IPS-NIHi7 (cell line): ENCODE measurements around the gene SLU7.

Experiments used
- DNase-seq: peaks from one replicate; pipeline ENCODE4 v3.0.0; 2012; ENCODE audit warnings: mixed read lengths; ENCODE audit errors: extremely low spot score

SLU7 gene

DNA sequence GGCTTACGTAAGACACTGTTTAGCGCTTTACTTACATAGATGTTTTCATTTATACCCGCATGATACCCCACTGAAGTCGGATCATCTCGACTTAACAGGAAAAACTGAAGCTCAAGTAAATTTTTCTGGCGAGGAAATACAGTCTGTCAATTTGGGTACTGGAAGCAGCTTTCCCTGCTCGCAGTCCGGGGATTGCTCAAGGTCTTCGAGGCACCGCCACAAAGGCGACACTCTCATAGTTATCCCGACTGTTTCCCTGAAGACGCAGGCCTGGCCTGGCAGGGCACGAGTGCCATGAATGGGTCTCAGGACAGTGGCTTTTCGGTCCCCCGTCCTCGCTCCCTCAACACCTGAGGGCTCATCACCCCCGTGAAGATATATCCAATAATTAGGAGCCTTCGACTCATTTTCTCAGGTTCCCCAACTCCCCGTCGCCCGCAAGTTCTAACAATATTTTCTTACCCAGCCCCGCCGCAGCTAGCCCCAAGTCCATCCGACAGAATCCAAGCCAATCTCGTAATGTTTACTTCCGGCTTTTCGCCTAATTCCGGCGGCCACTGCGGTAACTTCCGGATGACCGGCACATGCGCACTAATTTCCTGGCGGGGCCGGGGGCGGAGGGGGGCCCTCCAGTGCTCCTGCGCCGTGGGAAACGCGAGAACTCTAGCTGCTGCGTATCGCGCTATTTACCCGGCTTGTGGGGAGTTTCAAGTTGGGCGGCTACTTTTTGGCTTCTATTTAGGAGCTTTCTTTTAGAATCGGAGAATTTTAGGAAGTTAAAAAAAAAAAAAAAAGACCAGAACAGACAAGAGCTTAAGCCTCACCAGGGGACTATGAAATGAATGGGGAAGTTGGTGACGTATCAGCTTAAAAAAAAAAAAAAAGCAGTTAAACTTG, at the start of gene SLU7:
SLU7 (minus strand) TSS at position 521 of the 897 bp plus-strand sequence. CDS start 3,787 bp downstream, outside the sequence.
- peak; percentile 95 for DNase-seq

DNA sequence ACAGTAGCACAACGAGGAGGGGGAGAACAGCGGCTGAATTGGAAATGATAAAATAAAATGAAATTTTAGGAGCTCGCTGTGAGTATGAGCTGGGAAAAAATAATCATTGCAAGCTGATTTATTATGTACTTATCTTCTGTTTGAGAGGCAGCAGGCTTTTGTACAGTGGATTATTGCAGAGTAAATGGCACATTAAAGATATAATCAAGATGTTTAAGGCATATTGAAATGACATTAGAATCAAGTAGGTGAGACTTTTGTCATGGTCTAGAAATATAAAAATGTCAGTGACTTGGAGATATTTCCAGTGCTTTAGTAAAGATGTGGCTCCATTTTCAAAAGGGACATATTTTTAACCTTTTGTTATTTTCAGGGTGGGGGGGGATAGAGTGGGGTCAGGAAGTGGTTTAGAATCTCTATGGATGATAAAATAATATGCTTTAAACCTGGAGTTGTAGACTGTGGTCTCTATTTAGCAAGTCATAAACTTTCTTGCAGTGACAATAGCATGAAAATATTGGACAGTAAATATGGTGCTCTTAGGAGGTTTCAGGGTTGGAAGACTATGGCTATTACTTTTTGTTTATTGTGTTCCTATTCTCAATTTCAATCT, 49.6 kb upstream of the SLU7 start:
- DNase-seq, result no peak

DNA sequence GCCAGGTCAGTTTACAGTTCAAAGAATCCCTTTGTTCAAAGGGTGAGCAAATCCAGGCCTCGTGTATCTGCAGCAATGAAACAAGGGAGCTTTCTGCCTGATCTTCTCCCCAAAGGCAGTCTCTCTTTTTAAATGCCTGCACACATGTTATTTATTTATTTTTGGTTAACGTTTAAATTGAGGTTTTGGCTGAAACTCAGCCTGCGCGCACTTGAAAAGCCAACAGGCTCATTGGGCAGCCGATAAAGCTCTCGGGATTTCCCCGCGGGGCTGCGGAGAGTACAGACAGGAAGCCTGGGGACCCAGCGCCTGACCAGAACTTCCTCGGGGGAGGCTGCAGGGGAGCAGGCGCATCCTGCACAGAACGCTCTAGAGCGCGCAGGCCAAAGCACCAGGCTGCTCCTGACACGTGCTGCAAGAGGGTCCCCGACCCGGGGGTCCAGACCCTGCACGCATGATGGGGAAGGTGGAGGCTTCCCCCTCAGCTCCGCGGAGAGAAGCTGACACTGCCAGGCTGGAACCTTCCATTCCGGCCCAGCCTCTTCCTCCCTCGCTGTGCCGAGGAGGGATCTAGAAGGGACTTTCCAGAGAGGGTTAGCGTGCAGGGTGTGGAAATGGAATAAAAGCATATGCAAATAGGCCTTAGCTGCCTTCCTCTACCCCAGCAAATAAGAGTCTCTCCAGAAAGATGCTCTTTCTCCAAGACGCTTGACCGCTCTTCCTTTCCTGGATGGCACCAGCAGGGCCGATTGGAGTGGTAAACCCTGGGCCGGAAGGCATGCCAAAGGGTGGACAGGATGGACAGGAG, 48.9 kb upstream of the SLU7 start:
- DNase-seq, result peak; percentile 60

DNA sequence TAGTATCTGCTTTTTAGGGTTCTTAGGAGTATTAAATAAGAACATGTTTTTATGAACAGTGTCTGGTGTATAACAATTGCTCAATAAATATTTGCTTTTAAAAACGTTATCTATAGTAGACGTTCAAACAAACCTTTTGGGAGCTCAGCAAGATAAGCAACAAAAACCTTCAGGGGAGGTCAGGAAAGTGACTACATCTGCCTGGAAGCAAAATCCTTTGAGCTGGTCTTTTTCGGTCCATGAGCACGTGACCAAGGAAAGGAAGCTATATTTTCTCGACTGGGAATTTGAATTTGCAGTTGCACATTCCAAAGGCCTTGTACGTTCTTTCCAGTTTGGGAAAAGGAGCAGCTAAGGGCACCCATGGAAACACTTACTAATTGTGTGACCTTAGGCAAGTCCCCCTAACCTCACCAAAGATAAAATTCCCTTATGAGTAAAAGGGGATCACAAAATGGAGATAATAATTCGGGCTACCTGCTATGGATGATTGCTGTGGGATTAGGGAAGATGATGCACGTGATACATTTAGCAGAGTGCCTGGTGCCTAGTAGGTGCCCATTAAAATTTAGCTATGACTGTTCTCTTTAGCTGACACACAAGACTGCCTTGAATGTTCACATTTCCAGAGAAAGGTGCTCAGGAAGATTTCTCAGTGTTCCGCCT, 48.1 kb upstream of the SLU7 start:
- no peak for DNase-seq

DNA sequence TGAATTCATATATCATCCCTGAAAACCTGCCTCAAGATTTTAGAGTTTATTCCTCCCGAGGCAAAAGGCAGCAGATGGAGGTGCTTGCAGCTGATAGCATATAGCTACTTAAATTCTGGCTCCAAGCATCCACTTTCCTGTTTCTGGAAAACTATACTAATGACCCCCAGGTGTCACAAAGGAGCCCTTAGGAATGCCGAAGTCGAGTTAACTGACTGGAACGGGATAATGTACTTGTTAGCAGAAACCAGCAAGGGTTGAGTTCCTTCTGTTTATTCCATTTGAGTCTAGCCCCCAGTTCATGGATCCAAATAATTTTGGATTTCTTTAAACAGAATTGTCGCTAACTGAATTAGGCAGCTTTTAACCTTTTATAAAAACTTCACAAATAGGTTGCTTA, 47.2 kb upstream of the SLU7 start:
- no peak for DNase-seq

DNA sequence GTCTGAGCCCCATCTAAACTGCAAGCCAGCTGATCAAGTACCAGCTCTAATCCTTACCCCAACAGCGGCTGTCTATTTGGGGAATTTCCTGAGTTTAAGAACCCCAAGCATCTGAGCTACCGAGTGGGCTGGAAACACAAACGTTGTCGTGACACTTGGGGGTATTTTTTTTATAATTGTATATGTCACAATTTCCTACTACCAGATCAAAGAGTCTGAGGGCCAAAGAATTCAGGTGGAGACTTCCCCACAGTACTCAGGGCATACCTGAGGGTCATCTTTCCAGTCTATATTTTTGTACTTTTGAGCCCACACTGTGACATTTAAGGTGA, 45.6 kb upstream of the SLU7 start:
- no peak for DNase-seq

DNA sequence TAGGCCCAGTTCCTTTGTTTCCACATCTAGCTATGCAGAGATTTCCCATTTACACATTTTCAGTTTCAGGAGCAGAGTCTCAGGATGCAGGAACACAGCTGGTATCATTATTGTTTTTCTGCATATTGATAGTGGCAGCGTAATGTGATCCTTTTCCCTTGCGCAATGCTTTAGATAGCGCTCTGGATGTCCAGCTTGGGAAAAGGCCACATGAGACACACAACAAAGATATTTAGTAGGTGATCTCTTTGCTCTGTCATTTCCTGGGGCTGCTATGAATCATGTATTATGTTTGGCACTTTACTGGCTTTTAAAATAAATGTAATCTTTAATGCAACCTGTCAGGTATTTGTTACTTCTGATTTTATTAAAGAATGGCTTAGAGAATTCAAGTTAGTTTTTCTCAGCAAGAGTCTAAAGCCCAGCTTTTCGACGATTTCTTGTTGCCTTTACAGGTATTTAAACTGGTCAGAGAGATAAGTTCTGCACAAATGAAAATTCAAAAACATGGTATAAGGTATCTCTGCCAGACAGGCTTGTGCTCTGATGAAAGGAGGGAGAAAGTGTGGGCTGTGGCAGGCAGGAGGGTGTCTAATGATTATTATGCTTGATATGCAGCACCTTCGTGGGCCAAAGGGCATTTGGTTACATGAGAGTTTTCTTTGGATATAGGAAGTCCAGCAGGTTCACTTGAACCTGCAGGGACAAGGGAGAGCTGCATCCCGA, 45.0 kb upstream of the SLU7 start:
- DNase-seq, result no peak

DNA sequence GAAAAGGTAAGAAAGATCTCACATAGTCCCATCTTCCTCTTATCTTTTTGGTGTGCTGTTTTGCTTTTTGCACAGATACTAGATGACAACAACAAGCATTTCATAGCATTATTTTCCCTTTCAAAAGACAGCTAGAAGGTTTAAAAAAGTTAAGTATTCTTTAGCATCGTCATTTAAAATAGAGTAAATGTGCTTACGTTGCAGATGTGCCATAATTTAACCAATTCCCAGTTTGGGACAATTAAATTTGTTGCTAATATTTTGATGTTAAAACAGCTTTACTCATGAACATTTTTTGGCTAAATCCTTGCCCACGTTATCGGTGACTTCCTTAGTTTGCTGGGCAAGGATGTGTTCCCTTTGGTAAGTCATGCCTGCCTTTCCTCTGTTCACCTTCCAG, 44.3 kb upstream of the SLU7 start:
- no peak for DNase-seq

DNA sequence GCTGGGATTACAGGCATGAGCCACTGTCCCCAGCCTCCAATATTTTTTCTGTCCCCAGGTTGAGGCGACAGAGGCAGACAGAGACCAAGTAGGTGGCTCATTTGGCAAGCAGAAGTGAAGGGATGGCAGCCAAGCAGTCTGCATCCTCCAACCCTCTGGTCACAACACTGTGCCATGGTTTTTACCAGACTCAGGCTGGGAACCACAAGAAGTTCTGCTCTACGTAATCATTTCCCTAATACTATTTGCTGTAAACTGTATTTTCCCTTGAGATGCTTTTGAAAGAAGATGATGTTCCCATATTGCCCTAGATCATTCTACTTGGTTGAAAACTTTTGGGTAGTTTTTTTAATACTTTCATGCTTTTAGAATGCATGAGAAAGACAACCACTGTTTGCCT, 43.3 kb upstream of the SLU7 start:
- no peak for DNase-seq

DNA sequence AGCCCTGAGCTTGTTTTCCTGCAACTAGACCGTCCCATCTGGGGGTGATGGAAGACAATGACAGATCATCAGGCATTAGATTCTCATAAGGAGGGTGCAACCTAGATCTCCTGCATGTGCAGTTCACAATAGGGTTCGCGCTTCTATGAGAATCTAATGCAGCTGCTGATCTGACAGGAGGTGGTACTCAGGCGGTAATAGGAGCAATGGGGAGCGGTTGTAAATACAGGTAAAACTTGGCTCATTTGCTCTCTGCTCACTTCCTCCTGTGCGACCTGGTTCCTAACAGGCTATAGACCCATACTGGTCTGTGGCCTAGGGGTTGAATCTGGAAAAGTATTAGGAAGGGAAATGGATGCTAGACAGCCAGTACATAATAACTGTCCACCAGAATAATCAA, 42.5 kb upstream of the SLU7 start:
- DNase-seq, result no peak

DNA sequence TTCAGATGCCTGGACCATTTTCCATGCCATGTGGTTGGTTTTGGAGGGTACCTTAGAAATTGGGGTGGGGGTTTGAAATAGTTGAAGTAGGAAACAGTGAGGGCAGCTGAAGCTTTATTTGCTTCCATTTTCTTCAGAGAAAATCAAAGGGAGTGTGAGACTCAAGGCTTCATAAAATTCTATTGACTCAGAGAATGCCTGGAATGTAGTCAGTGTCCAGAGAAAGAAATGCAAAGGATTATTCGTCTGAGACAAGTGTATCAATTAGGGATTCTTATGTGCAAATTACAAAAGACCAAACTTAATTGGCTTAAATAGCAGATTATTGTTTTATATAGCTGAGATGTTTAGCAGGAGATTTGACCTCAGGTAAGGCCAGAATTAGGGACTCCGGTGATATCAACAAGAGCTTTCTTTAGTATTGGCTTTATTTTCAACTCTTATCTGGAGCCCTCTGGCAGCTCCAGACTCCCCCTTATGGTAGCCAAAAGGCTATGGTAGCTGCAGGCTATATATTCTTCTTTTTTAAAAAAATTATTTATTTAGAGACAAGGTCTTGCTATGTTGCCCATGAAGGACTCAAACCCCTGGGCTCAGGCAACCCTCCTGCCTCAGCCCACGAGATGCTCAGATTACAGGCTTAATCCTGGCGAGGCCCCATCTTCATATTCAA, 41.6 kb upstream of the SLU7 start:
- no peak for DNase-seq

DNA sequence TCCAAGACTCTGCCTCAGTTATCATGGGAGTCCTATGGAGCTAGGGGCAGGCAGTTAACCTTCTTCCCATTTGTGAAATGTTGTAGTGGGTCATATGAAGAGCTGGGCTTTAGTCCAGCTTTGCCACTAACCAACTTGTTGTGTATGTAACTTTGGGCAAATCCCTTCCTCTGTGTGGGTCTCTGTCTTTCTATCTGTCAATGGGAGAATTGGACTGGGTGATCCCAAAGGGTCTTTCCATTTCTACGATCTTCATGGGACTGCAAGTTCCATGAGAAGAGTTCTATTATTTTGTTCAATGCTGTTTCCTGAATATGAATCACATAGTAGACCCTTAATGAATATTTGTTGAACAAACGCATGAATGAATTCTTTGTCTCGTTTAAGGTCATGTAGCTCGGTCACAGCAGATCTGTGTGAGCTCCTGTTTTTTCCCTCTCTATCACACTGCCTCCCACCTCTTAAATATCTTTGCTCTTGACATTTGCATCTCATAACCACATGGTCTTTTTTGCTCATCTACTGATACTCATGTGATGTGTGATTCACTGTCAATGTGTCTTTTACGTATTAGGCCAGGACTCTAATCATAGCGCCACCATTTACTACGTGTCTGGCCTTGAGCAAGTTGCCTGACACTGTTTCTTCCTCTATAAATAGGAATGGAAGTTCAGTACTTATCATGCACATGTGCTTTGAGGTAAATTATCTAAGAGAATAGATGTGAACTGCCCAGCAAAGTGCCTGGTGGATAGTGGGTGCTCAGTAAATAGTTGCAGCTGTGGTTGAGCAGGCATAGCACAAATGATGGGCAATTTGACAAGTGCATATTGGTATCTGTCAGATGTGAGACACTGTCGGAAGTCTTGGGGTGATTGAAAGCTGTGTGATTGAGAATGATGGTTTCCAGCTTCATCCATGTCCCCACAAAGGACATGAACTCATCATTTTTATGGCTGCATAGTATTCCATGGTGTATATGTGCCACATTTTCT, 40.2 kb upstream of the SLU7 start:
- DNase-seq, result no peak

DNA sequence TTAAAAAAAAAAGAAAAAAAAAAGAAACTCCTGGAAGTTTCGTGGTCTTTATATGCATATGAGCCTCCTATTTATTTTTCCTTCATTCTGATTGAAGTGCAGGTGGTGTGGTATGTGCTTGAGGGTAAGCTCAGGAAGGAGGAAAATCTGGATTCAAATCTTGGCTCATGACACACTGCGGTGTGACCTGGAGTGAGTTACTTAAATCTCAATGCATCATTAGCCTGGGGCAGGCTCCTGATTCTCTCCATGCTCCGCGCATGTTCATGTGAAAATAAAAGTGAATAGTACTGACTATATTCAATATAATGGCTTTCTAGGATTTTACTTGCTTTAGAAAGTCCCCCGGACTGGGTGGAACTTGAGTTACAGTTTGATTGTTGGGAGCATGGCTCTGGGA, 38.4 kb upstream of the SLU7 start:
- no peak for DNase-seq

DNA sequence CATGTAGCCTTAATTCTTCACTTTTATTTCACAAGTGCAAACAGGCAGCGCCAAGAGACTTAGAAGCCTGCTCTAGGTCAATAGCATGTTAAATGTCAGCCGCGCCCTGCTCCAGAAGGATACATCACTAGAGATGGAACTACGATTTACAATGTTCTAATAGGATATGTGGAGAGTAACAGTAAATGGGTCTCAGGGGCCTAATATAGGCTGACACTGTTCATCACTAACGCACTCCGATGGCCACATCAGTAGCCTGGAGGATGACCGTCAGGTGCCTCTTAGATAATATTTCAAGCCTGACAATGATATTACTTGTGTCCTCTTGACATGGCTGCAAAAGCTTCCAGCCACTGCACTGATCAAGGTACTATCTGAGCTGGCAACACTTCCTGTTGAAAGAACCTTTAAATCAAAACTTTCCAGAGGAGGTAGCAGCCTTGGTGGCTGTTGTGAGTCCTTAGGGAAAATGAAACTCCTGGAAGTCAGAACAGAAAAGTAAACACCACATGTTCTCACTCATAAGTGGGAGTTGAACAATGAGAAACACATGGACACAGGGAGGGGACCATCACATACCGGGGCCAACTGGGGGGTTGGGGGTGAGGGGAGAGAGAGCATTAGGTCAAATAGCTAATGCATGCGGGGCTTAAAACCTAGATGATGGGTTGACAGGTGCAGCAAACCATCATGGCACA, 37.7 kb upstream of the SLU7 start:
- DNase-seq, result no peak

DNA sequence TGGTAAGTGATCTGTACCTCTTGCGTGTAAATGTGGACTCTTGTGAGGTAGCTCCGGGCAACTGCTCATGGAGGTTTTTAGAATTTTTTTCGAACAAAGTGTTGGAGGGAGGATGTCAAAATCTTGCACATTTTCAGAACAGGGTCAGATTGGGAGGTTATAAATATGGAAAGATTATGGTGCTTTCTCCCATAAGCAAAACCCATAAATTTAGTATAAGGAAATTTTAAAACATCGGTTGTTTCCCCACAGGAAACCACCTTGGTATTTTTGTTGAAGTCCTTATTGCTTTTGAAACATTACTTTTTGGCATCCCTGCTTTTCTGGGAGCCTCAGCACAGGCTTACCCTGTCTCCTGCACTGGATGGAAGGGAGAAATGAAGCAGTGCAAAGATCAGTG, 36.7 kb upstream of the SLU7 start:
- DNase-seq, result no peak

DNA sequence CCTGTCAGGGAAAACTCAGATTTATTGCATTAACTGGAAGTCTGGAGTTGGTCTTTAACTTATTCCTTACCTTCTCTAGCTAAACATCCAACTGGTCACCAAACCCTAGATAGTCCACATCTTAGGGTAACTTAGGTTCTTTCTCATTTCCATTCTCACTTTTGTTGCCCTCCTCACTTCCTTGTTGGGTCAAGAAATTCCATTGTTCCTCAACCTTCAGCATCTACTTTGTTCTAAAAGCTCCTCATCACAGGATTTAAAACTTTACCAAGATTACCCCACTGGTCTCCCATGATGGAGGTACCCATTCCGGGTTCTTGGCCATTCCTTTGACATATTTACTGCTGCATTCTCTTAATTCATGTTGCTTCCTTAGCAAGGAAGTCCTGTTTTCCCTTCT, 34.9 kb upstream of the SLU7 start:
- no peak for DNase-seq

DNA sequence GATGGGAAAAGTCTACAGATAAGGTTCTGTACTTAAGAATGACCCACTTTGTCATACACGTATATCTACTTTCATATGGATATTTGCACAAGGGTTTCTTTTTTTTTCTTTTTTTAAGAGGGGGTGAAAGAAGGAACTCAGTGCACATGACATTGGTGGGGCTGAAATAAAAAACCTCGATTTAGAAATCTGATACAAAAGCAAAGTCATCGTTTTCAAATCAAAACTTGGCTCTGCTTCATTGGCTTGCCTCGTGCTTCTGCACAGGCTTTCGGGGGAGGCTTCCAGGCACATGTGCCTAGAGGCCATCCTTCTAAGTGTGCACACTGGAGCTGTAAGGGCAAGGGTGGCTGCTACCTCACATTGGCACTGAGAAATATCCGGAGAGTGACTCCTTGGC, 33.9 kb upstream of the SLU7 start:
- no peak for DNase-seq

DNA sequence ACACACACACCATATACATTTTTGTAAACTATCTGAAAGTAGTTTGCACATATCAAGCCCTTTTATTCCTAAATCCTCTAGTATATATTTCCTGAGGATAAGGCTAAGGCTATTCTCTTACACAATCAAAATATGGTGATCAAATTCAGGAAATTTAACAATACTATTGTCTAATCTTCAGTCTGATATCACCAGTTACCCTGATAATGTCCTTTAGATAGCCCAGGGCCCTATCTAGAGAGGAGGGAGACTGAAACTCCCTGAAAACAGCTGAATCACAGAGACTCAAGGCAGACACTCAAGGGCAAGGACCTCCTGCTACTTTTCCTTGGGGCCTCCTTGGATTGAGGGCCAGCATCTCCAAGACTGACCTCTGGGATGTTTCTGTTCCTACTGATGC, 33.2 kb upstream of the SLU7 start:
- DNase-seq, result no peak

DNA sequence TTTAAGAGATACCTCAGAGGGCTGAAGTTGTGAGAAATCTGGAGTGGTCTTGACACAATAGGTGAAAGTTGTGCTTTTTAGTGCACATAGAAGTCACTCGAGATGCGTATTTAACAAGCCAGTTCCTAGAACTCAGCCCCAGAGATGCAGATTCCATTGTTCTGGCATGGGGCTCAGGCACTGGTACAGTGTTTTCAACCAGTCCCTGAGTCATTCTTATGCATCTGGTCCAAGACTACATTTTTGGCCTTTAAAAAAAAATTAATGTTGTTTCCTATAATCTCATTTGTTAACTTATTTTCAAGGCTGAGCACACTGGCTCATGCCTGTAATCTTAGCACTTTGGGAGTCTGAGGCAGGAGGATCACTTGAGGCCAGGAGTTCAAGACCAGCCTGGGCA, 32.4 kb upstream of the SLU7 start:
- no peak for DNase-seq
